Adrenal gland (tissue), 5 donors: ENCODE measurements around the gene AFAP1.

Experiments used
- POLR2A ChIP-seq, 2 donors: fragments of 450-650 bp; IDR thresholded peaks; one replicate each; pipeline ENCODE4 v1.6.1; 2017; ENCODE audit warnings: antibody characterized with exemption in 2 of 2, mild to moderate bottlenecking in 2 of 2, moderate library complexity in 1 of 2
- TF ChIP-seq, protein P1 (sequence below), 6 experiments: fragments of 450-650 bp in 4 of 6; fragments of 200-600 bp in 2 of 6; sonication (generic) in 1 of 6; IDR thresholded peaks; 1 replicate in 5 of 6; 2 replicates in 1 of 6; pipeline versions ENCODE4 v1.5.1 to v1.8.0; 2016 to 2021; ENCODE audit warnings: antibody characterized with exemption in 6 of 6, mild to moderate bottlenecking in 2 of 6, moderate library complexity in 1 of 6
- donor health status: DM: no; HTN: no; CAD: no.

DNA sequence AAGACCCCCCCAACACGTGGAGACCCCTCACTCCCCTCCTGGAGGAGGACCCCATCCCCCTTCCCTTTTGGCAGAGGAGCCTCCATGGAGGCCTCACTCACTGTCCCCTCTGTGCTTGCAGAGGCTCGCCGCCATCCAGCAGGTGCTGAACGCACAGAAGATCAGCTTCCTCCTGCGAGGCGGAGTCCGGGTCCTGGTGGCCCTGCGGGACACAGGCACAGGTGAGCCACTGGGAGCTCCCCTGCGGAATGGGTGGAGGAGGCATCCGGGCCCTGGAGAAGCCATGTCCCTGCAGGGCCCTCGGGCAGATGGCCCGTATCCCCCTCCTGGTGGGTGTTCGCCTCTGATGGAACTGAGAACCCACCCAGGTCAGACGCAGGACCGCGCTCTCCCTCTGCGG, 206.5 kb downstream of the AFAP1 start:
- no peak for TF ChIP-seq POLR2A (IDR thresholded peaks at IDR 0.05)
- TF ChIP-seq, protein P1, sequence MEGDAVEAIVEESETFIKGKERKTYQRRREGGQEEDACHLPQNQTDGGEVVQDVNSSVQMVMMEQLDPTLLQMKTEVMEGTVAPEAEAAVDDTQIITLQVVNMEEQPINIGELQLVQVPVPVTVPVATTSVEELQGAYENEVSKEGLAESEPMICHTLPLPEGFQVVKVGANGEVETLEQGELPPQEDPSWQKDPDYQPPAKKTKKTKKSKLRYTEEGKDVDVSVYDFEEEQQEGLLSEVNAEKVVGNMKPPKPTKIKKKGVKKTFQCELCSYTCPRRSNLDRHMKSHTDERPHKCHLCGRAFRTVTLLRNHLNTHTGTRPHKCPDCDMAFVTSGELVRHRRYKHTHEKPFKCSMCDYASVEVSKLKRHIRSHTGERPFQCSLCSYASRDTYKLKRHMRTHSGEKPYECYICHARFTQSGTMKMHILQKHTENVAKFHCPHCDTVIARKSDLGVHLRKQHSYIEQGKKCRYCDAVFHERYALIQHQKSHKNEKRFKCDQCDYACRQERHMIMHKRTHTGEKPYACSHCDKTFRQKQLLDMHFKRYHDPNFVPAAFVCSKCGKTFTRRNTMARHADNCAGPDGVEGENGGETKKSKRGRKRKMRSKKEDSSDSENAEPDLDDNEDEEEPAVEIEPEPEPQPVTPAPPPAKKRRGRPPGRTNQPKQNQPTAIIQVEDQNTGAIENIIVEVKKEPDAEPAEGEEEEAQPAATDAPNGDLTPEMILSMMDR (IDR thresholded peaks at IDR 0.05): no peak
